ENCODE results near the gene MUC13. TPM values are rescaled to one million over a fixed set of nuclear protein-coding genes. Genes with fewer than 3 reads are reported as not detected.

MUC13 gene
- total RNA-seq, 1 donor from 2014 or later: not detected

DNA sequence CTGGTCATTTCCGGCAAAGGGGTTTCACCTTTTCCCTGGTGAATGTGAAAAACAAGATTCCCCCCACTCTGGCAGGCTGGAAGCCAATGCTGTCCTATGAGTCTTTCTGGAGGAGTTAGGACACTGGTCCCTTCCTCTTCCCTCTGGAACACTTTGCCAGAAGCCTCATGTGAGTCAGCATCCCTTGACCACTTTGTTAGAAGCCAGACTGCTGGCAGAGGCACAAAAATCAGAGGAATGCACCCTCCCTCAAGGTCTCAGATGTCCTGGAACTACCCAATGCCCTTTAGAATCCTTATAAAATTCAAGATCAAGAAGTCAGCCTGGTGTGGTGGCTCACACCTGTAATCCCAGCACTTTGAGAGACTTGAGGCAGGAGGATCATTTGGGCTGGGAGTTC lies 74.0 kb downstream of the MUC13 start:
- Mint-ChIP-seq H3K36me3 (ENCODE audit: low read depth) (no peaks in the 10 kb centered on the region), H3K9me3 (no peaks in the 10 kb centered on the region), H3K4me3 (no peak overlapping the region), H3K27me3 (peaks cover 15% of the 10 kb centered on the region), H3K4me1 (no peaks in the 10 kb centered on the region), H3K27ac (no peak overlapping the region)
- no peak for ATAC-seq (ENCODE audit: low read depth)
- ChIA-PET CTCF (no interaction called here), POLR2A (no interaction called here)
- TF ChIP-seq, protein P1, sequence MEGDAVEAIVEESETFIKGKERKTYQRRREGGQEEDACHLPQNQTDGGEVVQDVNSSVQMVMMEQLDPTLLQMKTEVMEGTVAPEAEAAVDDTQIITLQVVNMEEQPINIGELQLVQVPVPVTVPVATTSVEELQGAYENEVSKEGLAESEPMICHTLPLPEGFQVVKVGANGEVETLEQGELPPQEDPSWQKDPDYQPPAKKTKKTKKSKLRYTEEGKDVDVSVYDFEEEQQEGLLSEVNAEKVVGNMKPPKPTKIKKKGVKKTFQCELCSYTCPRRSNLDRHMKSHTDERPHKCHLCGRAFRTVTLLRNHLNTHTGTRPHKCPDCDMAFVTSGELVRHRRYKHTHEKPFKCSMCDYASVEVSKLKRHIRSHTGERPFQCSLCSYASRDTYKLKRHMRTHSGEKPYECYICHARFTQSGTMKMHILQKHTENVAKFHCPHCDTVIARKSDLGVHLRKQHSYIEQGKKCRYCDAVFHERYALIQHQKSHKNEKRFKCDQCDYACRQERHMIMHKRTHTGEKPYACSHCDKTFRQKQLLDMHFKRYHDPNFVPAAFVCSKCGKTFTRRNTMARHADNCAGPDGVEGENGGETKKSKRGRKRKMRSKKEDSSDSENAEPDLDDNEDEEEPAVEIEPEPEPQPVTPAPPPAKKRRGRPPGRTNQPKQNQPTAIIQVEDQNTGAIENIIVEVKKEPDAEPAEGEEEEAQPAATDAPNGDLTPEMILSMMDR (IDR thresholded peaks at IDR 0.05): no peak
- no peak for DNase-seq
- intact Hi-C loops (cut with micrococcal nuclease): no loop called here

- ChIA-PET POLR2A (no interaction called here), CTCF (no interaction called here)
- Mint-ChIP-seq H3K9me3 (no peaks in the 10 kb centered on the region), H3K27ac (no peak overlapping the region), H3K4me3 (no peak overlapping the region), H3K27me3 (peaks cover 21% of the 10 kb centered on the region), H3K4me1 (no peaks in the 10 kb centered on the region), H3K36me3 (ENCODE audit: low read depth) (no peaks in the 10 kb centered on the region)
- no peak for DNase-seq
- TF ChIP-seq, protein P1 (IDR thresholded peaks at IDR 0.05): no peak
- no peak for ATAC-seq (ENCODE audit: low read depth)
- intact Hi-C loops (cut with micrococcal nuclease): no loop called here
Observed at GRCh38 chr3:124859025-124859424, 75.5 kb downstream of the MUC13 start.

DNA sequence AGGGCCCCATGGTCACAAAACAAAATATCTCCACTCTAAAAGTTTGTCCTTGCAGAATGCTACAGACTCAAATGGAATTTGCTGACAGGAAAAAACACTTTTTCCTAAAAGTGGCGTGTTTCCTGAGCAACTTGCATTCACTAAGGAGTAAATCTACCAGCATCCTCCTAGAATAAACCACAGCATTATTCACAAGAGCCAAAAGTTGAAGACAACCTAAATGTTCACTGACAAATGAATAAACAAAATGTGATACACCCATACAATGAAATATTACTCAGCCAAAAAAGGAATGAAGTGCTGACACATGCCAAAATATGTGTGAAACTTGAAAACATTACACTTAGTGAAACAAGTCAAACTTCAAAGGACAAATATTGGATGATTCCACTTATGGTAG lies 76.3 kb downstream of the MUC13 start:
- no peaks in the 10 kb centered on the region for H3K4me1 Mint-ChIP-seq
- CTCF ChIA-PET: no interaction called here
- POLR2A ChIA-PET: no interaction called here
- TF ChIP-seq, protein P1 (IDR thresholded peaks at IDR 0.05): no peak
- H3K36me3 Mint-ChIP-seq (ENCODE audit: low read depth): no peaks in the 10 kb centered on the region
- no peak overlapping the region for H3K27ac Mint-ChIP-seq
- H3K4me3 Mint-ChIP-seq: no peak overlapping the region
- DNase-seq: no peak
- intact Hi-C loops (cut with micrococcal nuclease): no loop called here
- peaks cover 21% of the 10 kb centered on the region for H3K27me3 Mint-ChIP-seq
- ATAC-seq (ENCODE audit: low read depth): no peak
- no peaks in the 10 kb centered on the region for H3K9me3 Mint-ChIP-seq

GRCh38 chr3:124856677-124857076 lies 77.9 kb downstream of the MUC13 start:
- H3K36me3 Mint-ChIP-seq (ENCODE audit: low read depth): no peaks in the 10 kb centered on the region
- H3K27me3 Mint-ChIP-seq: peaks cover 26% of the 10 kb centered on the region
- intact Hi-C loops (cut with micrococcal nuclease): no loop called here
- no peak for DNase-seq
- ATAC-seq (ENCODE audit: low read depth): no peak
- H3K9me3 Mint-ChIP-seq: no peaks in the 10 kb centered on the region
- TF ChIP-seq, protein P1 (IDR thresholded peaks at IDR 0.05): no peak
- CTCF ChIA-PET: no interaction called here
- no peak overlapping the region for H3K4me3 Mint-ChIP-seq
- no peak overlapping the region for H3K27ac Mint-ChIP-seq
- H3K4me1 Mint-ChIP-seq: no peaks in the 10 kb centered on the region
- POLR2A ChIA-PET: no interaction called here

Other genes with a start within 250 kb of the MUC13 start
- gene UMPS, start 204.3 kb downstream of the MUC13 start, total RNA-seq: 27.1 and 31.6 TPM in 2 replicates
- gene ITGB5, start 47.4 kb downstream of the MUC13 start, total RNA-seq: not detected in 2 replicates
- gene HEG1, start 121.2 kb upstream of the MUC13 start, total RNA-seq: 6.1 and 7.2 TPM in 2 replicates

Data from activated B cell treated with CpG ODN at 0.5 μM for 24 hours (primary cell).